ELF-1 (cell line): ENCODE results near the gene DNAAF9.

Experiments used
- DNase-seq: peaks from one replicate; pipeline ENCODE4 v3.0.0-alpha.2; 2016; ENCODE audit warnings: low read depth, low spot score

DNAAF9 gene

GRCh38 chr20:3377644-3378043 lies 29.8 kb downstream of the DNAAF9 start:
- peak; percentile 15 for DNase-seq

DNA sequence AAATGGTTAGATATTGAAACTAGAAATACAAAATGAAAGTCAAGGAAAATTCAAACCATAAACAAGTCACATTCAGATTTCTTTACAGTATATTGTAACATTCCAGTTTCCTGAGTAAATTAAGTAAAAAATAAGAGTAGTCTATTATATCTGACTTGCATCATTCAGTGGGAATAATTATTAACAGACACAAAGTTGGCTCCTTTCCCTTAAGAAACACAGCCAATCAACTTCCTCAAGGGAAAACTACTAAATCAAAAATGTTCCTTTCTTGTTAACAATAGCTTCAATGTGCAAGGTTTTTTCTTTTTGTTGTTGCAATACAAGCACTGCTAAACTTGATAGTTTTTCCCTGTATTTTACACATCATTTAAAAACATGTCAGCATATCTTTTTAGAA lies 33.2 kb downstream of the DNAAF9 start:
- DNase-seq: no peak

DNA sequence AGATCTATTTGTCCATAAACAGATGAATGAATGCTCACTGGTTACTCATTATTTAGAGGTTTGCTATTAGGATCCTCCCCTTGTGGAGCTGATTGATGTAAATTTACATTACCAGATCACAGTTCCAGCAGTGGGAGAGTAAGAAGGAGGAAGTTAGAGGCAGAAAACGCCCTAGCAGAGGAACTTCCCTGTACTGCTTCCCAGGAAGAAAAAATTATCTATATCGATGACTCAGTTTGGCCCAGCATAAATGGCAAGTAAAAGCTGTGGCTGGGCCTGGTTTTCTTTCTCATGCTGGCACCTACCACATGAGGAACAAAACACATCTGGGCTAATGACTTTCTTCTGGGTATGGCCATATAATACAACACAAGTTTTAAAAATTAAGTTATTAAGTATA lies 35.7 kb downstream of the DNAAF9 start:
- DNase-seq: no peak

DNA sequence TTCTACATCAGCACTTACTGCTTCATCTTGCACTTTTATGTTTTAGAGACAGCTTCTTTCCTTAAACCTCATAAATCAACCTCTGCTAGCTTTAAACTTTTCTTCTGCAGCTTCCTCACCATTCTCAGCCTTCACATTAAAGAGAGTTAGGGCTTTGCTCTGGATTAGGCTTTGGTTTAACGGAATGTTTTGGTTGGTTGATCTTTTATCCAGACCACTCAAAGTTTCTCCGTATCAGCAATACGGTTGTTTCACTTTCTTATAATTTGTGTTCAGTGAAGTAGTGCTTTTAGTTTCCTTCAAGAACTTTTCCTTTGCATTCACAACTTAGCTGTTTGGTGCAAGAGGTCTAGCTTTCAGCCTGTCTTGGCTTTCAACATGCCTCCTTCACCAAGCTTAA lies 40.4 kb downstream of the DNAAF9 start:
- no peak for DNase-seq

GRCh38 chr20:3364323-3365013 lies 43.0 kb downstream of the DNAAF9 start:
- no peak for DNase-seq

DNA sequence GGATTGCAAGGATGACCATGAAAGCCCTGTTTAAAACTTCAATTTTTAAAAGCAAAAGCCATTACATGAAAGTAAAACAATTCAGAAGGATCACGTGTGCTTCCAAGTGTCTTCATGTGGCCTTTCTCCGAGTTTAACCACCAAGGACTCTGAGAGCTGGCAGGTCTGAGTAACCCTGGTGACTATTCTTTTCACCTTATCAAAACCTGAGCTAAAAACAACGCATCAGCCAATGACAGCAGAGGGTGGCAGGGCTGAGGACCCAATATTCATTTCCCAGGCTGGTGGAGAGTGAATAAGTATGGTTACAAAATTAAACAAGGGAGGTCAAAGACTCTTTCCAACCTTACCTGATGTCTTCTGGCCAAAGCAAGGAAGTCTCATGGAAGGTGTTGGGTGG lies 46.7 kb downstream of the DNAAF9 start:
- no peak for DNase-seq

GRCh38 chr20:3358676-3359340 lies 48.7 kb downstream of the DNAAF9 start:
- DNase-seq: no peak
